GM18907 (cell line): ENCODE results near the gene PSTPIP2.

Experiments
- ATAC-seq: cut with Tn5 transposase; IDR thresholded peaks from one replicate; pipeline ENCODE4 v1.9.1; 2021; ENCODE audit warnings: mild to moderate bottlenecking, moderate library complexity; ENCODE audit not compliant: unreplicated experiment

PSTPIP2 gene

DNA sequence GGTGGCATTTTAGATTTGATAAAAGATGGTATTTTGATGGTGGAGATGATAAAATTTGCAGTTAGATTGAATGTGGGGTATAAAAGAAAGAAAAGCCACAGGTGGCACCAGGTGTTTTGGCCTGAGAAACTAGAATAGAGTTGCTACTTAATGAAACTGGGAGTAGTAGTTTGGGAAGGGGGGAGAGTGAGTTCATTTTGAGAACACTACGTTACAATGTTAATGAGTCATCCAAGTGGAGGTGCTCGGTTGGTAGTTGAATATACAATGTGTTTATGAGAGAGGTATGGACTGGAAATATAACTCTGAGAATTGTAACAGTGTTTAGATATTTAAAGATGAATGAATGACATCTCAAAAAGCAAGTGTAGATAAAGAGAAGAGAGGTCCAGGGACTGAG lies 131.3 kb downstream of the PSTPIP2 start:
- ATAC-seq: no peak

DNA sequence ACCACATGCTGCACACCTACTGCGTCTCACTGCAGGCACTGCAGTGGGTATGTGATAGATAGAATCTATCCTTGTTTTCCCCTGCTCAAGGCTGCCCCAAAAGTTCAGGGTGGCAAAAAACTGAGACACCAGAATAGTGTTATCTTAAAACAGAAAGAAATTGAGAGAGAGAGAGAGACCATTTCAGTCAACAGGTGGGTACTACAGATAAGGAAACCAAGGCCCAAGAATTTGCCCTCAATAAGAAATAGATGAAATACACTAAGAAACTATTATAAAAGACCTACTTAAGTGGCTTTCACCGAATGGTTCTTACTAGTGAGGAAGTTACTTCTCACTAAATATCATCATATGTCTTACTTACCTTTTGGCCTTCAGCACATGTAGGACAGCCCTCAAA lies 132.8 kb downstream of the PSTPIP2 start:
- ATAC-seq: no peak

DNA sequence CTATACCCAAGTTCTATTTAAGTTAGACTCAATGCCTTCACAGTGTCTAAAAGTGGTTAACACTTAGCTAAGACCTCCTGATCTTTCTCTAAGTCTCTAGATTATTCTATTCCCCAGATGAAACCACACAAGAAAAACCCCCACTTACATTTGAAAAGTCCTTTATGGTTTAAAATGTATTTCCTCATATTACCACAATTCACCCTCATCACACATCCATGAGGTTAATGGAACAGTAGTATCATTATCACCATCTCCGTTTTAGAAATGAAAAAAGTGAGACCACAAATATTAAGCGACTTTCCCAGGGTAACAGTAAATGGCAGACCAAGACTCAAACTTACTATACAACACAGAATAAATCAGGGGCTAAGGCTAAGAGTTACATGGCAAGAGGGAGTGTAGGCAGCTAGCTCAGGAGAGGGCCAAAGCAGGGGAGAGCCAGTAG lies 133.5 kb downstream of the PSTPIP2 start:
- peak; percentile 43 for ATAC-seq

DNA sequence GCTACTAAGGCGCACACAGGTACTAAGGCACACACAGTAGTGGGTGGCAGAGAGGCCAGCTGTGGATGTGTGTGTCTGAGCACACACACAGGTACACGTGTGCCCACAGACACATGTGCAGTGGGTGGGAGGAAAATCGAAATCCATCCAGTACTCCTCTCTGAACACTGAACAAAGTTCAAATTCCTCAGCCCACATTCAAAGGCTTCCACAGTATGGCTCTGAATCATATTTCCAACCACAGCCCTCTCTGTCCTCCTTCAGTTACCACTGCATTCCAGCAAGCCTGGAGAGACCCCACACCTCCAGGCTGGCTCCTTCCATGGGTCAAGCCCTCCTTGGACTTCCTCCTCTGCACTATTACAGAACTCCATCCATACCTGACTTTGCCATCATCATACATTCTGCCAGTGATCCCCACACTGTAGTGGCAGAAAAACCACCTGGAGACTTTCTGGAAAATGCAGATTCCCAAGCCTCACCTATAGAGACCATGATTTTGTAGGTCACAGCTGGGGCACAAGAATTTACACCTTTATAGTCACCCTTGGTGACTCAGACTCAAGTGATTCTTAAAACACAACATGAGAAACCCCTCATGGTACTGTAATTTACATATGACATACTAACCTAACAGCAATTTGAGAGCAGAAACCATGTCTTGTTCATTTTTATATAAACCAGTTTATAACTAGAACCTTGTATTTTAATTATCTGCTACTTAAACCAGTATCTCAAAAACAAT lies 136.3 kb downstream of the PSTPIP2 start:
- ATAC-seq: no peak
